GM18870 (cell line): Measurements from ENCODE around the gene FXYD1.

Experiments
- ATAC-seq: cut with Tn5 transposase; IDR thresholded peaks from one replicate; pipeline ENCODE4 v1.9.1; 2021; ENCODE audit warnings: moderate library complexity; ENCODE audit not compliant: unreplicated experiment

FXYD1 gene

DNA sequence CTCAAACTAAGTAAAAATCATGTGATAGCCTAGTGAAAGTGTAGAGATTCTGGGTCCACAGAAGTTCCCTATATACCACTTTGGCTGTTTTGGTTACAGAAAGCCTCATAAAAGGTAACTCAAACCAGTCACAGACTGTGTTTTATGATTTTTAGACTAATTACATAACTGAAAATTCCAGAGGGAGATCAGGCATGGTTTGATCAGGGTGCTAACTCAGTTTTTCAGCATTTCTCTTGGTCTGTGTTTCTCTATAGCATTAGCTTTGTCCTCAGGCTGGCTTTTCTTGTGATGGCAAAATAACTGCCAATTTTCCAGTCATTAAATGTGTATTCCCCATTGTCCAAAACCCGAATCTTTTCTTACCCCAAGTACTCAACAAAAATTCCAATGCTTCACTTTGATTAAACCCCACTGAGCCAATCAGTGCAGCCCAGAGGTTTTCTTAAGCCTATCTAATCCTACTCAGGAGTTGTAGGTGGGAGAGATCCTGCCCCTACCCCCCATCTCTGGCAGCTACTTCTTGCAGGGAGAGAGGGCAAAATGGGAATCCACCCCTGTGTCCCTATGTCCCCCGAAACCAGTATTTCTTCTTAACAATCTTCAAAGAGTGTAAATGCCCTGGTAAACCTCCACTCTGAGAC is 31.6 kb upstream of the FXYD1 start:
- no peak for ATAC-seq

DNA sequence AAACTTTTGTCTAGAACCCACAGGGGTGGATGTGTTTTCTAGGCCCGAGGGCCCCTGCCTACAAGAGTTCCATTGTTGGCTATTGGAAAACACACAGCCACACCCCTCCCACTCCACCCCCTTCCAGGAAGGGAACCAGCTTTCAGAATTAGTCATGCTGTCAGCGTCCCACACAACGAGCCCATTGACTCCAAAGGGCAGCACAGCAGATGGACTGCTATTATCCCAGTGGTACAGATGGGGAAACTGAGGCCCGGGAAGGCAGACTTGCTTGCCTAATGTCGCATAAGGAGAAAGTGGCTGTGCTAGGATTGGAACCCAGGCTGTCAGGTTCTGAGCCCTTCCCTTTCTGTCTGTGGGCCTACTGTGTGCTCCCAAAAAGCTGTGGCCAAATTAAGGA is 31.1 kb upstream of the FXYD1 start:
- no peak for ATAC-seq

DNA sequence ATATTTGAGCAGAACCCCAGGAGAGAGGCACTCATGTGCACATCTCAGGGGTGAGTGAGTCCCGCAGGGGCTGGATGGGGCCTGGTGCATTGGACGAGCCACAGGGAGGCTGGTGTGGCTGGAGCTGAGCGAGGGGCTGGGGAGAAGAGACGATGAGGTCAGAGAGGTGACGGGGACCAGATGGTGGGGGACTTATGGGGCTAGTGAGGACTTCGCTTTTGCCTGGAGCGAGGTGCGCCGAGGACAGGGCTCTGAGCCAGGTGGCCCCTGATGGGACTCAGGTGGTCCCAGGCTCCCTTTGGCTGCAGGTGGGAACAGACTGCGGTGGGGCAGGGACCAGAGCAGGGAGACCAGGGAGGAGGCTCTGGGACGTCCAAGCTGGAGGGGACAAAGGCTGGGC is 29.9 kb upstream of the FXYD1 start:
- ATAC-seq = no peak

DNA sequence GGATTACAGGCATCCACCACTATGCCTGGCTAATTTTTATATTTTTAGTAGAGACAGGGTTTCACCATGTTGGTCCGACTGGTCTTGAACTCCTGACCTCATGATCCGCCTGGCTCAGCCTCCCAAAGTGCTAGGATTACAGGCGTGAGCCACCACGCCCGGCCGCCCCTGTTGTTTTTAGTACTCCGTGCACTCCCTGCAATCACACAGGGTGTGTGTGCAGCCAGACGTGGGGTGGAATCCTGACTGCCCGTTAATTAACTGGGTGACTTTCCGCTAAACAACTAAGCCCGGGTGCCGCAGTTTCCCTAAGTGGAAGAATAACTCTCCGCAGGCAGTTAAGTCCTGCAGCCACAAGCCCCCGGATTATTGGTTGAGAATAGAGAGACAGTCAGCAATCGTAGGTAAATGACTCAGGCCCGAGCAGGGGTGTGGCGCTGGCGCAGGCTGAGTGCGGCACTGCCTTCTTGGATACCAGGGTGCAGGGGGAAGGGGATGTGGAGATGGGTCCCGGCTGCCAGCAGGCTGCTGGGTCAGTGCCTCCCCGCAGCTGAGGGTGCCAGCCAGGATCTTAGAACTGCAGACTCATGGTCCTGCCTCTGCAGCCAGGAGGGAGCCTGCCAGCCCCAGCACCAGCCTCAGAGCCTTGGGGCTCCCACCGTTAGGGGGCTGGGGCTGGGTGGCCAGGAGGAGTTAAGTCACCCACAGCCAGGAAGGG is 29.1 kb upstream of the FXYD1 start:
- ATAC-seq = no peak

DNA sequence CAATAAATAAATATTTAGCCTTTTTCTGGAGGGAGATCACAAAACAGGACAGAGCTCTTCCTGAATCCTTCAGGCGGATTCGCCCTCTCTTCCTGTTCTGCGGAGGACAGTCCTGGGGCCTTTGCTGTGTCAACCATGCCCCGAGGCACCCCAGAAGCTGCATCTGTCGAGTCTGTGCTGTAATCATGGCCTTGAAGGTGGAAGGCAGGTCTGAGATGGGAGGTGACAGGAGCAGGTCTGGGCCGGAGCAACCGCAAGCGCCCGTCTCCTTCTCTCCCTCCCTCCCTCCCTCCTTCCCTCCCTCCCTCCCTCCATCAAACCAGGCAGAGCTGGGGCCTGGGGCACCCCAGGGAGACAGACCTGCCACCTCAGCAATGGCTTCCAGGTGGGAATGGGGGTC is 27.6 kb upstream of the FXYD1 start:
- ATAC-seq = no peak

DNA sequence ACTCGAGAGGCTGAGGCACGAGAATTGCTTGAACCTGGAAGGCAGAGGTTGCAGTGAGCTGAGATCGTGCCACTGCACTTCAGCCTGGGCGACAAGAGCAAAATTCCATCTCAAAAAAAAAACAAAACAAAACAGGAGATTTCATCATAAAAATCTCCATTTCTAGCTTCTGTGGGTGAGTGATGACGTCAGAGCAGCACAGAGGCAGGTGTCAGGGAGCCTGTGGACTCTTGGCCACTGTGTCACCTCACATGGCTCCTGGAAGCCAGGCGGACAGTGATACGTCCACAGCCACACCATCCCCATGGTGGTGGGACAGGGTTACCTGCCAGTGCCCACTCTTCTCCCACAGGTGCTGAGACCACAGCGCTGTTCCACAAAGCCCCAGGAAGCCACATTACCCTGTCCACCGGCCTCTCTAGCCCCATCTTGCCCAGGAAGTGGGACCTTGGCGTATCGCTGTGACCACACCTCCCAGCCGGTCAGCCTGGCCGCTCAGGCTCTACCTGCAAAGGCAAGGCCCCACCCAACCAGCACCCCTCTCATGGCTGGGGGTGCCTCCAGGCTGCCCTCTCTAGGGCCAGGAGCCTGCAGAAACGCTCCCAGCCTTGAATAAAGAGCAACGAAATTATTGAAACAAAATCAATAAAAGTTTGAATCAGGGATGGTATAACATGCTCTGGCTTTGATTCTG is 25.5 kb upstream of the FXYD1 start:
- ATAC-seq = no peak

DNA sequence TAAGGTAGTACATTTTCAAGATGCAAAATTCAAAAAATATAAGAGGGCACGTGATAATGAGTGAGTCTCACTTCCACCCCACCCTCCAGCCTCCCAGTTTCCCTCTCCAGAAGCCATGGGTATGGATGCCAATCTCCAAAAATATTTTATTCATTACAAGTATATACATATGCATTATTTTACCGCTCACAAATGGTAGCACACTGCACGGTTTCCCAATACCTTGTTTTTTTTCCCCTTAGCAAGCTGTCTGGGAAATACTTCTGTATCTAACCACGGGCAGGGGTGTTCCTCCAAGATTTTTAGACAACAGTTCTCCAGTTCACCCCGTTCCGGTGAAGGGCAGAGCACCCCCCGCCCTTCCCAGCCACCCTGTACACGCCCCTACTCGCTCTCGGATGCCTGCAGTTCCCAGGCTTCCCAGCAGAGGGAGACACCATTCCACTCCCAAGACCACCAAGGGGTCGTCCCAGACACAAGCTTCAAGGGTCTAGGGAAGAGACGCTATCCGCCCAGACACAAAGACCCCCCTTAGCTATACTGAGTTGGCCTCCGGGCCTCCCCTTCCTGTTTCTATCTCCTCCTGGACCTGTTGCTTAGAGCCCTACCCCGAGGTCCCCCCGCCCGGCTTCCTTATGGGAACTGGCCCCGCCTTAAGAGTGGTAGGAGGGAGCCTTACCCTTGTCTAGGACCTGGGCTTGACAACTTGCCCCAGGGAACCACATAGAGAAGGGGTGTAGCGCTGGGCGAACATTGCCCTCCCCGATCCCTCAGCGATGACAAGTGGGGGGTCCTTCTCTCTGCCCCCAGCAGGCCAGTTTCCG is 24.1 kb upstream of the FXYD1 start:
- no peak for ATAC-seq

DNA sequence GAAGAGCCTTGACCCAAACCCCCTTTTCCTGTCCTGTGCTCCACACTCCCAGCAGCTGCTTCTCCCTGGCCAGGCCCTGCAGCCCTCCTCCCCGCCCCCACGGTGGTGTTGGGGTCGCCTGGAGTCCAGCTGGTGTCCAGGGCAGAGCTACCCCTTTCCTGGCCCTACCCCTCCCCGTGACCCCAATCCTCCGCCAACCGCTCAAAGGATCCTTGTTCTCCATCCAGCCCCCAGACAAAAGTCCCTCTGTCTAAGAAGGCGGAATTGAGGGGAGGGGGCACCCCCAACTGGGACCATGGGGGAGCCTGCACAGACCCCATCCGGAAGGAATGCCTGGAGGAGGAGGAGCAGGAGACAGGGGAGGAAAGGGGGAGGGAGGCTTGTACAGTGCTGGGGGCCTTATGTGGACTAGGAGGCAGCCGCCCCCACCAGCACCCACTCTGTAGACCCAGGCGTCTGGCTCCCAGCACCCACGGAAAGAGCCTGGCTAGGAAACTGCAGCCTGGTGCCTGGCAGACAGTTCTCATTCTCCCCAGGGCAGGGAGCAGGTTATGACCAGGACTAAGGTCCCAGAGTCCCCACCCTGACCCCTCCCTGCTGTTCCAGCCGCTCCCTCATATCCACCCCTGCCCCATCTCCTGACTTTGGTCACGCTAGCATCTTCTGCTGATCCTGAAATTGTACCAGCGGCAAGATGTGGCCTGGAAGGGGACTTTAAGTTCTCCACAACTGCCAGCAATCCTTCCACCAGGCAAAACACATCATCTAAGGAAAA is 23.3 kb upstream of the FXYD1 start, which contains the start of gene FXYD3:
Gene FXYD3 (plus strand): TSS at position 647 of the 775 bp plus-strand sequence. CDS start 3,554 bp downstream, outside the sequence.
- no peak for ATAC-seq

DNA sequence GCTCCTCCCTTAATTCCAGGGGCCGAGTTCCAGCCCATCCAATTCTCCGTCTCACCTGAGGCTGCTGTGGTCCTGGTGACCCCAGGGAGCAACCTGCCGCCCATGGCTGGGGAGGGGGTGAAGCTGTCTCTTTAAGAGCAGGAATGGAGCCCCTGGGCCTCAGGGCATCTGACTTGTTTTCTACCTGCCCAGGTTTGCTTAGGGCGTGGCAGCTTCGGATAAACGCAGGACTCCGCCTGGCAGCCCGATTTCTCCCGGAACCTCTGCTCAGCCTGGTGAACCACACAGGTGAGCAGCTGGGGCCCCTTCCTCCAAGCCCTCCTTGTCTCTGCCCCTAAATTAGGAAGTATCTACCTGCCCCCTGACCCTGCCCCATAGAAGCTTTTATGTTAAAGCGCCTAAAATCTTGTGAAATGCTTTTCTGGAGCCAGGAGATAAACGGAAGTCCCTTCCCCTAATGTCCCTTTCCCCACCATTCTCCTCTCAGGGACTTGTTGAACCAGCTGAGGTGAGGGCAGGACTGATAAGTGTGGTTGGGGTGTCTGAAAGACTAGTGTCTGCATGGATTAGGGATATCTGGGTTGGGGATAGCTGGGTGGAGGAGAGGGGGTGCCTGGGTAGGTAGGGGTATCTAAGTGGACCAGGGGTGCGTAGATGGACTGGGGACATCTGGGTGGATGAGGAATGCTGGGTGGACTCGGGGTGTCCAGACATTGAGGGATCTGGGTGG is 22.4 kb upstream of the FXYD1 start:
- no peak for ATAC-seq

DNA sequence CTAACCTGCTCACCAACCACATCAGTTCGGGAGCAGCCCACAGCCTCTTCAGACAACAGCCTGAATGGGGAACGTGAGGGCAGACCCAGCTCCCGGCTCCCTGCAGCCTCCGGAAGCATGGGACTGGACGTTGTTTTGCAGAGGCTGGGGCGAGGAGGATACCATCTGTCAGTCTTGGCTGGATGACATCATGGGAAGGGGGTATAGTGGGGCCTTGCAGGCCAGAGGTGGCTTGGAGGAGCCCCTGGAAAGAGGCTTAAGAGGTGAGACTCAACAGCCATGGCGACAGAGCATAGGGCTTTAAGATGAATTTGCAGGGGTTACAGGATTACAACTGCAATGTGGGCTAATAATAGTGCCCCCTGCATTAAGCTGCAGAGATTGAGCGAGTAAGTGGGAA is 21.5 kb upstream of the FXYD1 start:
- ATAC-seq = no peak

DNA sequence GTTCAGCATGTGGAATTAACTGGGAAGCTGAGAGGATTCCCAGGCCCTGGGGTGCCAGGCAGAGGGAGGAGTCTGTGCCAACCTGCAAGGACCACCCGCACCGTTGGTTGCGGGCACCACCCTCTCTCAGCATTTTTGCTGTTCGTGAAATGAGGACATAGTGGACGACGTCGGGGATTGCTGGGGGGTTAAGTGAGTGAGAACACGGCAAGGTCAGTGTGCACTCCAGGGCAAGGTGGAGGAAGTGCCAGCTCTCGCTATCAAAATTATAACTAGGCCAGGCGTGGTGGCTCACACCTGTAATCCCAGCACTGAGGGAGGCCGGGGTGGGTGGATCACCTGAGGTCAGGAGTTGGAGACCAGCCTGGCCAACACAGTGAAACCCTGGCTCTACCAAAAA is 20.8 kb upstream of the FXYD1 start:
- no peak for ATAC-seq

DNA sequence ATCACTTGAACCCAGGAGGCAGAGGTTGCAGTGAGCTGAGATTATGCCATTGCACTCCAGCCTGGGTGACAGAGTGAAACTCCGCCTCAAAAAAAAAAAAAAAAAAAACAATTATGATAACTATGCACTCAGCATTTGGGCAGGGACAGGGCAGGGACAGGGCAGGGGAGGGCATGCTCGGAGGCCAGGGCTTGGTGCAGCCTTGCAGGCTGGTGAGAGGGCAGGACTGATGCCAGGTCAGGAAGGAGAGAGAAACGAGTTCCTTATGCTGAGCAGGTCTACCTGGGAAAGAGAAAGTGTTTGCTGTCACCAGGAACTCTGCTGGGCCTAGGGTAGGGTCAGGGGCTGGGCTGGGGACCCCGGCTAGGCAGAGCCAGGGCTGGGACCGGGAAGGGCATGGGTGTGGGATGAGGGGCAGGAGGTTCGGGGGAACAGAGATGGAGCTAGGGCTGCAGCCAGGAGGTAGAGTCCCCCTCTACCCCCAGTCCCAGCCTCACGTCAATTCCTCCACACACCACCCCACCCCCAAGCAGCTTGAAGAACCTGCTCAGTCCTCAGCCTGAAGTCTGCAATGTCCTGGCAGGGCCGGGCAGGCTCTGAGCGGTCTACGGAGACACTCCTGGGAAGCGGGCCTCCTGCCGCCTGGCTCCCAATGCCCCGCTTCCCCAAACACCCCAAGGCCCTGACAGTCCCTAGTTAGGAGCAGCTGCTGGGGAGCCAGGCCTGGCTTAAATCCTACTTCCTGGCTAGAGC is 20.2 kb upstream of the FXYD1 start:
- no peak for ATAC-seq

DNA sequence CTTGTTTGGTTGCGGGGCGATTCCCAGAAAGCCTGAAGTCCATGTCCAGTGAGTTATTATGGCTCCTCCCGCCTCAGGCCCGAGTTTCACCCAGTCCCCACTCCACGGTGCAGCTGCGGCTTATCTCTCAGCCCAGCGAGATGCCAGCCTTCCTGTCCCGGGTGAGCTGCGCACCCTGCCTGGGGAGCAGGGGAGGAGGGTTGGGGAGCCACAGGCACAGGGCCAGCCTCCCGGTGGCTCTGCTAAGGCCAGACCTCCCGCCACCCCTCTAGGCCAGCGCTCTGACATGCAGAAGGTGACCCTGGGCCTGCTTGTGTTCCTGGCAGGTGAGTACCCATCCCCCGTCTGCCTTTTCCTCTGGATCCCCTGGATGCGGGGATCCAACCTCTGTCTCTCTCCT is 19.5 kb upstream of the FXYD1 start:
- ATAC-seq = no peak

DNA sequence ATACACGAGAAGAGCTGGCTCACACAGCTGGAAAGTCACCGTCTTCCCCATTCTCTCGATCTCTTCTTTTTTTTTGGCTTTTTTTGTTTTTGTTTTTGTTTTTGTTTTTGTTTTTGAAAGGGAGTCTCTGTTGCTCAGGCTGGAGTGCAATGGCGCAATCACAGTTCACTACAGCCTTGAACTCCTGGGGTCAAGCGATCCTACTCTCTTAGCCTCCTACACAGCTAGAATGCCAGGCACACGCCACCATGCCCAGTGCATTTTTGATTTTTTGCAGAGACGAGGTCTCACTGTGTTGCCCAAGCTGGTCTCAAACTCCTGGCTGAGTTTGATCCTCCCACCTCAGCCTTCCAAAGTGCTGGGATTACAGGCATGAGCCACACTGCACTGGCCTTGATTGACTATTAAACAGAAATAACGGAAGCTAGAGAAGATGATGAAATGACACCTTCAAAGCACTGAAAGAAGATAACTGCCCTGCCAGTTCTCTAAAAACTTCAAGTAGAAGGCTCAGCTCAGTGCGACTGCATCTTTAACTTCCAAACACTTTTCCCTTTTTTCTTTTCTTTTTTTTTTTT is 19.0 kb upstream of the FXYD1 start:
- no peak for ATAC-seq

DNA sequence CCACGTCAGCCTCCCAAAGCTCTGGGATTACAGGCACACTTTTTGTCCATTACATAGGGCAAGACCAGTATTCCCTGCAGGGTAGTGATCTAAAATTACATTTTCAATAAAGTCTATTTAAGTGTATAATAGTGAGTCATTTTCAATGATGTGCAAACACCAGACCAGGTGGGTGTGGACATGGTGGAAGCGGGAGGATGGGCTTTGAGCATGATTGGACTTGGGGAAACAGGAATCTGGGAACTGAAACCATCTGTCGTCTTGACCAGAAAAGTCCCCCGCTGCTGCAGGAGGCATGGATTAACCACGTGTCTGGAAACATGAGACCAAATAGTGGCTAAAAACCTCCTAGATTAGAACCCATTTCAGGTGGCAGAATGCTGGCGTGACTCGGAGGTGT is 18.1 kb upstream of the FXYD1 start:
- ATAC-seq = no peak

DNA sequence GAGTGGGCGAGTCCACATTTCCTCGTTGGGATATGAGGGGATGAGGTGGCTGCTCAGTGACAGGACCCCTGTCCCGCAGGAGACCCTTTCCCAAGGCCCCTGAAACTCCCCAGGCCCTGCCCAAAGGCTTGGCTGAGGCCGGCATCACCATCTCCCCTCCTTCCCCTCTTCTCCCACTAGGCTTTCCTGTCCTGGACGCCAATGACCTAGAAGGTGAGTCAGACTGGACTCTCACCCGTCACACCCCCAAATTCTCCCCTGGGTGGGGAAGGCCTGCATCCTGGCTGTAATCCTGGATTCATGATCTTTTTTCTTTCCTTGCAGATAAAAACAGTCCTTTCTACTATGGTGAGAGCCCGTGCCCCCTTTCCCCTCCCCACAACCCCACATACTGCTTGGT is 17.7 kb upstream of the FXYD1 start:
- no peak for ATAC-seq

DNA sequence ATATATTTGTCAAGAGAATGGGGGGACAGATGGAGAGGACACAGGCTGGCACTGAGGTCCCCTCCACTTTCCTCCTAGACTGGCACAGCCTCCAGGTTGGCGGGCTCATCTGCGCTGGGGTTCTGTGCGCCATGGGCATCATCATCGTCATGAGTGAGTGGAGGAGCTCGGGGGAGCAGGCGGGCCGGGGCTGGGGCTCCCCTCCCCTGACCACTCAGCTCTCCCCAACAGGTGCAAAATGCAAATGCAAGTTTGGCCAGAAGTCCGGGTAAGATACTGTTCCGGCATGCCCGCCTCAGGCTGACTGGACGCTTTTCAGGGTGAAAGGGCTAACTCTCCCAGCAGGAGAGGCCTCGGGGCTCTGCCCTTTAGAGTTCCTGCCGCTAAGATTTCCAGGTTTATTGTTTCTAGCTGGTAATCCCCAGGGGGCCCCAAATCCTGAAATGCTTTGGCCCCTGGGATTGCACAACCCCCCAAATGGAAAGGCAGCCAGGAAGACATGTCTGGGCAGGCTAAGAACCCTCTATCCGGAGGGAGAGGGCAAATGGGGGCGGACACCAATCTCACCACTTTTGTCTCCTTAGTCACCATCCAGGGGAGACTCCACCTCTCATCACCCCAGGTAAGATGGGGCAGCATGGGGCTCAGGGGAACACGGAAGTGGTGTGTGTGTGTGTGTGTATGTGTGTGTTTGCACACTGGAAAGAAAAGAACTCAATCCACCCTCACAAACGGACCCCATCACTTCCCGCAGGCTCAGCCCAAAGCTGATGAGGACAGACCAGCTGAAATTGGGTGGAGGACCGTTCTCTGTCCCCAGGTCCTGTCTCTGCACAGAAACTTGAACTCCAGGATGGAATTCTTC is 15.7 kb upstream of the FXYD1 start:
- ATAC-seq = no peak

DNA sequence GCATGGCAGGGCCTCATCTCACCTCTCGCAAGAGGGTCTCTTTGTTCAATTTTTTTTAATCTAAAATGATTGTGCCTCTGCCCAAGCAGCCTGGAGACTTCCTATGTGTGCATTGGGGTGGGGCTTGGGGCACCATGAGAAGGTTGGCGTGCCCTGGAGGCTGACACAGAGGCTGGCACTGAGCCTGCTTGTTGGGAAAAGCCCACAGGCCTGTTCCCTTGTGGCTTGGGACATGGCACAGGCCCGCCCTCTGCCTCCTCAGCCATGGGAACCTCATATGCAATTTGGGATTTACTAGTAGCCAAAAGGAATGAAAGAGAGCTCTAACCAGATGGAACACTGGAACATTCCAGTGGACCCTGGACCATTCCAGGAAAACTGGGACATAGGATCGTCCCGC is 15.1 kb upstream of the FXYD1 start:
- no peak for ATAC-seq
